ENCODE measurements around the gene BMP7. TPM values are rescaled to one million over a fixed set of nuclear protein-coding genes. Genes with fewer than 3 reads are reported as not detected.

The BMP7 gene
- total RNA-seq, 4 donors from 2014 or later, result 34.0 to 113 (median 80.2) TPM

GRCh38 chr20:57169162-57169561 is 97.3 kb downstream of the BMP7 start:
- DNase-seq, result no peak
- Histone ChIP-seq H3K9me3 (no peaks in the 10 kb centered on the region), H3K27ac (peak overlapping the region in 2 of 3 donors; percentile 76 to 82), H3K4me1 (peaks cover 11 to 15% of the 10 kb centered on the region in 2 donors), H3K4me3 (replicated peaks in 1 of 3) (no peak overlapping the region), H3K36me3 (peaks cover 0 to 7% of the 10 kb centered on the region in 2 donors), H3K27me3 (no peaks in the 10 kb centered on the region)
- intact Hi-C loops (cut with DNase I), result no loop called here
- TF ChIP-seq POLR2A (IDR thresholded peaks at IDR 0.05) (no peak), CTCF (IDR thresholded peaks at IDR 0.05) (no peak)
- WGBS, 2 donors, result 69 to 77% methylated on average over 7 of the region's 7 CpGs

- intact Hi-C loops (cut with DNase I), result no loop called here
- Histone ChIP-seq H3K36me3 (peaks cover 0 to 7% of the 10 kb centered on the region in 2 donors), H3K9me3 (no peaks in the 10 kb centered on the region), H3K4me3 (replicated peaks in 1 of 3) (no peak overlapping the region), H3K27ac (peak overlapping the region; percentile 76 to 94 (median 82)), H3K4me1 (peaks cover 11 to 15% of the 10 kb centered on the region in 2 donors), H3K27me3 (no peaks in the 10 kb centered on the region)
- WGBS, 2 donors, result 42 to 43% methylated on average over 24 to 26 of the region's 26 CpGs
- no peak for TF ChIP-seq POLR2A (IDR thresholded peaks at IDR 0.05)
- TF ChIP-seq CTCF (IDR thresholded peaks at IDR 0.05), result peak in 2 of 6 experiments; percentile 4 to 38
- peak; percentile 91 to 94 for DNase-seq
Measured at GRCh38 chr20:57167971-57168701, 98.3 kb downstream of the BMP7 start.

DNA sequence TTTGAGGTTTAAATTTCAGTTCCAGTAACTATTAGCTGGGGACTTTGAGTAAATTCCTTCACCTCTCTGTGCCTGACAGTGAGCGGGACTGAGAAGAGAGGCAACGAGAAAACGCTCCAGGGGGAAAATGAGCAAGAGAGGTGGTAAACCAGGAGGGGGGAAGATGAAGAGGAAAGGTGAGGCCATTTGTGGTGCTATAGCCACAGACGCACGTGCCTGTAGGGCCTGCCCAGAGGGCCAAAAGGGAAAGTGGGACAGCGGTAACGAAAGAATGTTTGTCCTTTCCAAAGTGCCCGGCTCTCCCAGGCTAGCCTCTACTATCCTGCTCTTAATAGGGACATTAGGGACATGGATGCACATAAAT is 99.2 kb downstream of the BMP7 start:
- intact Hi-C loops (cut with DNase I), result no loop called here
- Histone ChIP-seq H3K36me3 (peaks cover 0 to 7% of the 10 kb centered on the region in 2 donors), H3K4me3 (replicated peaks in 1 of 3) (no peak overlapping the region), H3K4me1 (peaks cover 14 to 17% of the 10 kb centered on the region in 2 donors), H3K27ac (peak overlapping the region; percentile 61 to 94 (median 76)), H3K27me3 (no peaks in the 10 kb centered on the region), H3K9me3 (no peaks in the 10 kb centered on the region)
- WGBS, 2 donors, result 92 to 93% methylated on average over 8 of the region's 8 CpGs
- no peak for TF ChIP-seq POLR2A (IDR thresholded peaks at IDR 0.05)
- TF ChIP-seq CTCF (IDR thresholded peaks at IDR 0.05), result no peak
- no peak for DNase-seq

- Histone ChIP-seq H3K4me1 (peaks cover 19 to 22% of the 10 kb centered on the region in 2 donors), H3K36me3 (peaks cover 0 to 7% of the 10 kb centered on the region in 2 donors), H3K4me3 (replicated peaks in 1 of 3) (no peak overlapping the region), H3K27ac (peak overlapping the region in 2 of 3 donors; percentile 5 to 31), H3K27me3 (no peaks in the 10 kb centered on the region), H3K9me3 (no peaks in the 10 kb centered on the region)
- peak in 1 of 2 donors; percentile 25 for DNase-seq
- intact Hi-C loops (cut with DNase I), result no loop called here
- 84 to 92% methylated on average over 17 to 18 of the region's 18 CpGs for WGBS, 2 donors
- TF ChIP-seq POLR2A (IDR thresholded peaks at IDR 0.05) (no peak), CTCF (IDR thresholded peaks at IDR 0.05) (no peak)
Measured at GRCh38 chr20:57166568-57167291, 99.7 kb downstream of the BMP7 start.

Data from thyroid gland (tissue), 4 donors.